ACHN (cell line): ENCODE results near the gene FBXW5.
A peak's percentile ranks its signal among the peaks of the same experiment; 100 is the strongest.

Experiments used
- DNase-seq: peaks from one replicate; pipeline ENCODE4 v3.0.0-alpha.2; 2015
- in situ Hi-C: cut with HindIII; loops from 2 replicates; pipeline ENCODE4 v1.10.0; 2017; ENCODE audit warnings: low sequenced_read_pairs, low pct_ligation_motif_present, low pct_unique_long_range_greater_than_20kb

The FBXW5 gene

GRCh38 chr9:136901516-136902258, 42.9 kb downstream of the FBXW5 start:
- in situ Hi-C loops, result no loop called here
- peak; percentile 80 for DNase-seq

GRCh38 chr9:136900988-136901515, 43.5 kb downstream of the FBXW5 start:
- in situ Hi-C loops, result no loop called here
- DNase-seq, result peak; percentile 48

- DNase-seq, result no peak
- in situ Hi-C loops, result no loop called here
Observed at GRCh38 chr9:136900556-136900955, 44.0 kb downstream of the FBXW5 start.

- in situ Hi-C loops, result no loop called here
- no peak for DNase-seq
Observed at GRCh38 chr9:136899196-136899595, 45.3 kb downstream of the FBXW5 start.

- in situ Hi-C loops, result no loop called here
Observed at GRCh38 chr9:136898483-136899100, 45.9 kb downstream of the FBXW5 start.

GRCh38 chr9:136896027-136896426, 48.5 kb downstream of the FBXW5 start:
- no peak for DNase-seq
- in situ Hi-C loops, result no loop called here

More at GRCh38 chr9:136898483-136899100, 45.9 kb downstream of the FBXW5 start:
- DNase-seq, result no peak

GRCh38 chr9:136890661-136891060, 53.9 kb downstream of the FBXW5 start:
- in situ Hi-C loops, result no loop called here

More at GRCh38 chr9:136890661-136891060, 53.9 kb downstream of the FBXW5 start:
- DNase-seq, result no peak
